Fibroblast of villous mesenchyme (primary cell): ENCODE results near the gene DAAM2. TPM values are rescaled to one million over a fixed set of nuclear protein-coding genes. Genes with fewer than 3 reads are reported as not detected.

Source experiments
- DNase-seq: peaks from one replicate; pipeline ENCODE4 v3.0.0-alpha.2; 2010; ENCODE audit warnings: low read depth
- H3K4me3 ChIP-seq: 2 replicates; pipeline ENCODE4 v1.5.1; 2011; ENCODE audit warnings: low read depth, mild to moderate bottlenecking, low read length
- CTCF ChIP-seq: IDR thresholded peaks from 2 replicates; pipeline ENCODE4 v1.5.1; 2012; ENCODE audit warnings: low read depth, mild to moderate bottlenecking, low read length; ENCODE audit not compliant: insufficient read depth
- total RNA-seq: library from RNA; depleted of rRNA; stranded (reverse); fragments of >200 nt; gene quantifications from 2 replicates; pipeline ENCODE4 v1.2.3, GENCODE V29; 2012

DAAM2 gene
- total RNA-seq, 1 donor, result 13.8 TPM

- TF ChIP-seq CTCF, result no peak
- no peak overlapping the region for H3K4me3 ChIP-seq
- no peak for DNase-seq
These were observed 6.9 kb upstream of the DAAM2 start for GRCh38 chr6:39785281-39785680.

GRCh38 chr6:39786649-39787048 lies 5.5 kb upstream of the DAAM2 start:
- TF ChIP-seq CTCF, result no peak
- DNase-seq, result no peak

GRCh38 chr6:39787322-39787721 lies 4.9 kb upstream of the DAAM2 start:
- DNase-seq, result no peak
- no peak overlapping the region for H3K4me3 ChIP-seq
- TF ChIP-seq CTCF, result no peak

More at GRCh38 chr6:39786649-39787048, 5.5 kb upstream of the DAAM2 start:
- H3K4me3 ChIP-seq, result no peak overlapping the region

- H3K4me3 ChIP-seq, result no peak overlapping the region
- DNase-seq, result peak; percentile 33
- TF ChIP-seq CTCF, result no peak
These were observed 1.4 kb upstream of the DAAM2 start for GRCh38 chr6:39790772-39791171.

- TF ChIP-seq CTCF, result peak; percentile 11
- no peak for DNase-seq
- no peak overlapping the region for H3K4me3 ChIP-seq
These were observed 865 bp upstream of the DAAM2 start for GRCh38 chr6:39791311-39791710.

GRCh38 chr6:39792540-39793450 lies 619 bp downstream of the DAAM2 start:
- H3K4me3 ChIP-seq, result peak overlapping the region; percentile 56
- DNase-seq, result peak; percentile 9
- no peak for TF ChIP-seq CTCF

- no peak for DNase-seq
- no peak for TF ChIP-seq CTCF
- no peak overlapping the region for H3K4me3 ChIP-seq
These were observed 1.3 kb downstream of the DAAM2 start for GRCh38 chr6:39793516-39793915.
